ENCODE data around the gene DHRS2.

Gene DHRS2

GRCh38 chr14:23694085-23694948, 58.2 kb downstream of the DHRS2 start:
- DNase-seq (ENCODE audit: low read depth), result no peak

All from HS-27A (cell line).